ENCODE data around the gene LTBP3. TPM values are rescaled to one million over a fixed set of nuclear protein-coding genes. Genes with fewer than 3 reads are reported as not detected.

LTBP3 gene
- total and polyA plus RNA-seq, 2 of the 13 experiments (the other 11 are each of a cell fraction or from before 2014, with no cell fraction given): 12.2 to 68.1 TPM

GRCh38 chr11:65558002-65558929, at the start of gene LTBP3 (continued):
- TF ChIP-seq STAT5B (CRISPR knock-in tag; IDR thresholded peaks at IDR 0.05): no peak
- TF ChIP-seq ZNF256 (CRISPR knock-in tag; conservative IDR thresholded peaks at IDR 0.05): no peak
- no peak for TF ChIP-seq NONO (IDR thresholded peaks at IDR 0.05)
- 0 out of 2 replicates have a peak, but pooled peaks have one; percentile 9 for TF ChIP-seq NONO (CRISPR knock-in tag; conservative IDR thresholded peaks at IDR 0.05)
- TF ChIP-seq FOXP1 (IDR thresholded peaks at IDR 0.05): no peak
- 0 out of 2 replicates have a peak, but pooled peaks have one; percentile 4 for TF ChIP-seq FOXP1 (CRISPR knock-in tag; IDR thresholded peaks at IDR 0.05)
- TF ChIP-seq SRSF4 (IDR thresholded peaks at IDR 0.05; ENCODE audit: low read depth, low read length, poor library complexity, severe bottlenecking): no peak
- TF ChIP-seq TMF1 (CRISPR knock-in tag; IDR thresholded peaks at IDR 0.05; ENCODE audit: low read depth): no peak; the same call in 1 of the 2 replicates
- TF ChIP-seq SCMH1 (CRISPR knock-in tag; IDR thresholded peaks at IDR 0.05; ENCODE audit: borderline replicate concordance): no peak
- TF ChIP-seq ZSCAN12 (CRISPR knock-in tag; IDR thresholded peaks at IDR 0.05): no peak
- no peak for TF ChIP-seq ZNF296 (CRISPR knock-in tag; conservative IDR thresholded peaks at IDR 0.05)
- TF ChIP-seq TBL1XR1 (IDR thresholded peaks at IDR 0.05; ENCODE audit: borderline replicate concordance, low read length, partially characterized antibody): no peak
- peak; percentile 53 for TF ChIP-seq AGO2 (optimal IDR thresholded peaks at IDR 0.05; ENCODE audit: low read depth, low read length)
- TF ChIP-seq SPEN (CRISPR knock-in tag; IDR thresholded peaks at IDR 0.05; ENCODE audit: low read depth): no peak
- no peak for TF ChIP-seq ZNF3 (CRISPR knock-in tag; IDR thresholded peaks at IDR 0.05)
- peak; percentile 44; the same call in 1 of the 2 replicates for TF ChIP-seq GABPB1 (CRISPR knock-in tag; IDR thresholded peaks at IDR 0.05)
- no peak for TF ChIP-seq ZNF724P (CRISPR knock-in tag; IDR thresholded peaks at IDR 0.05; ENCODE audit: borderline replicate concordance)
- TF ChIP-seq JDP2 (CRISPR knock-in tag; IDR thresholded peaks at IDR 0.05; ENCODE audit: borderline replicate concordance): no peak
- no peak for TF ChIP-seq ZNF629 (CRISPR knock-in tag; conservative IDR thresholded peaks at IDR 0.05)
- no peak for TF ChIP-seq ZNF800 (CRISPR knock-in tag; IDR thresholded peaks at IDR 0.05)
- no peak for TF ChIP-seq ZNF124 (CRISPR knock-in tag; IDR thresholded peaks at IDR 0.05)
- no peak for TF ChIP-seq ZNF44 (CRISPR knock-in tag; IDR thresholded peaks at IDR 0.05)
- TF ChIP-seq ZNF878 (CRISPR knock-in tag; IDR thresholded peaks at IDR 0.05): no peak
- TF ChIP-seq JUN (CRISPR knock-in tag; IDR thresholded peaks at IDR 0.05): 0 out of 2 replicates have a peak, but pooled peaks have one; percentile 41
- no peak for TF ChIP-seq GATAD1 (CRISPR knock-in tag; IDR thresholded peaks at IDR 0.05)
- TF ChIP-seq ZNF264 (CRISPR knock-in tag; IDR thresholded peaks at IDR 0.05): no peak
- no peak for TF ChIP-seq KAT7 (CRISPR knock-in tag; IDR thresholded peaks at IDR 0.05; ENCODE audit: borderline replicate concordance)
- peak; percentile 33; the same call in 1 of the 2 replicates for TF ChIP-seq HDAC1 (CRISPR knock-in tag; IDR thresholded peaks at IDR 0.05)
- TF ChIP-seq BCL6 (CRISPR knock-in tag; IDR thresholded peaks at IDR 0.05): peak; percentile 16; the same call in 1 of the 2 replicates
- no peak for TF ChIP-seq JUND (CRISPR knock-in tag; IDR thresholded peaks at IDR 0.05)
- TF ChIP-seq THAP8 (CRISPR knock-in tag; IDR thresholded peaks at IDR 0.05; ENCODE audit: borderline replicate concordance): no peak
- TF ChIP-seq GZF1 (CRISPR knock-in tag; IDR thresholded peaks at IDR 0.05): no peak
